Thoracic aorta (tissue), 2 donors: ENCODE results near the gene PAK6. TPM values are rescaled to one million over a fixed set of nuclear protein-coding genes. Genes with fewer than 3 reads are reported as not detected.

Experiments
- ATAC-seq: fragments of 150-250 bp; one replicate; pipeline ENCODE4 v1.8.0; 2017; ENCODE audit warnings: low read depth; ENCODE audit not compliant: insufficient number of reproducible peaks, low FRiP score
- DNase-seq: peaks from one replicate; pipeline ENCODE4 v3.0.0-alpha.2; 2020; ENCODE audit warnings: low spot score
- H3K27ac ChIP-seq, 2 donors: fragments of 200-600 bp; sonication (generic); 1 replicate in 1 of 2; 2 replicates in 1 of 2; pipeline ENCODE4 v1.5.1; 2016; ENCODE audit warnings: mild to moderate bottlenecking in 2 of 2, moderate library complexity in 2 of 2
- H3K27me3 ChIP-seq: fragments of 200-600 bp; sonication (generic); replicated peaks from 2 replicates; pipeline ENCODE4 v1.6.0; 2016; ENCODE audit warnings: mild to moderate bottlenecking; ENCODE audit not compliant: insufficient read depth
- H3K36me3 ChIP-seq: fragments of 200-600 bp; sonication (generic); one replicate; pipeline ENCODE4 v1.5.1; 2016
- H3K4me1 ChIP-seq, 2 donors: fragments of 200-600 bp; sonication (generic); 1 replicate in 1 of 2; 2 replicates in 1 of 2; pipeline versions ENCODE4 v1.5.1 to v1.6.0; 2016; ENCODE audit warnings: low read depth in 2 of 2, mild to moderate bottlenecking in 1 of 2; ENCODE audit not compliant: control insufficient read depth in 1 of 2
- H3K4me3 ChIP-seq: fragments of 200-600 bp; sonication (generic); 2 replicates; pipeline ENCODE4 v1.5.1; 2016; ENCODE audit warnings: mild to moderate bottlenecking
- H3K9me3 ChIP-seq: fragments of 200-600 bp; sonication (generic); 2 replicates; pipeline ENCODE4 v1.5.1; 2016
- CTCF ChIP-seq: fragments of 200-600 bp; sonication (generic); IDR thresholded peaks from one replicate; pipeline ENCODE4 v1.5.1; 2019; ENCODE audit warnings: antibody characterized with exemption
- total RNA-seq, 2 donors: library from RNA; depleted of rRNA; stranded (reverse); fragments of >200 nt; gene quantifications; one replicate each; pipeline versions ENCODE4 v1.1.0 to v1.2.3, GENCODE V29; 2016

Gene PAK6
- total RNA-seq, 2 donors from 2014 or later: 0.68 to 0.78 TPM

- Histone ChIP-seq H3K4me3 (peak overlapping the region; percentile 77), H3K4me1 (peaks cover 8 to 17% of the 10 kb centered on the region in 2 donors), H3K9me3 (no peaks in the 10 kb centered on the region), H3K27ac (no peak overlapping the region), H3K27me3 (no peaks in the 10 kb centered on the region), H3K36me3 (no peaks in the 10 kb centered on the region)
- TF ChIP-seq CTCF: no peak
- DNase-seq (no peak), ATAC-seq (no peak)
These were observed 13.7 kb downstream of the PAK6 start for GRCh38 chr15:40252438-40253166.

- Histone ChIP-seq H3K36me3 (no peaks in the 10 kb centered on the region), H3K27ac (no peak overlapping the region), H3K4me3 (peak overlapping the region; percentile 77), H3K27me3 (no peaks in the 10 kb centered on the region), H3K9me3 (no peaks in the 10 kb centered on the region), H3K4me1 (peaks cover 8 to 17% of the 10 kb centered on the region in 2 donors)
- no peak for DNase-seq
- ATAC-seq: no peak
- TF ChIP-seq CTCF: no peak
These were observed 14.4 kb downstream of the PAK6 start for GRCh38 chr15:40253167-40253790.

- Histone ChIP-seq H3K27ac (no peak overlapping the region), H3K36me3 (no peaks in the 10 kb centered on the region), H3K9me3 (no peaks in the 10 kb centered on the region), H3K27me3 (no peaks in the 10 kb centered on the region), H3K4me1 (peaks cover 8 to 17% of the 10 kb centered on the region in 2 donors), H3K4me3 (no peak overlapping the region)
- TF ChIP-seq CTCF: no peak
- ATAC-seq (no peak), DNase-seq (no peak)
These were observed 15.6 kb downstream of the PAK6 start for GRCh38 chr15:40254452-40254851.

- Histone ChIP-seq H3K4me3 (no peak overlapping the region), H3K36me3 (no peaks in the 10 kb centered on the region), H3K4me1 (peaks cover 8 to 12% of the 10 kb centered on the region in 2 donors), H3K27me3 (no peaks in the 10 kb centered on the region), H3K27ac (no peak overlapping the region), H3K9me3 (no peaks in the 10 kb centered on the region)
- no peak for ATAC-seq
- TF ChIP-seq CTCF: no peak
- no peak for DNase-seq
These were observed 16.2 kb downstream of the PAK6 start for GRCh38 chr15:40255033-40255432.

- Histone ChIP-seq H3K4me1 (peaks cover 8 to 12% of the 10 kb centered on the region in 2 donors), H3K9me3 (no peaks in the 10 kb centered on the region), H3K27ac (no peak overlapping the region), H3K4me3 (no peak overlapping the region), H3K27me3 (no peaks in the 10 kb centered on the region), H3K36me3 (no peaks in the 10 kb centered on the region)
- DNase-seq (no peak), ATAC-seq (no peak)
- no peak for TF ChIP-seq CTCF
These were observed 17.9 kb downstream of the PAK6 start for GRCh38 chr15:40256638-40257235.
